Thyroid gland (tissue), 4 donors: ENCODE measurements around the gene BCL2L11. TPM values are rescaled to one million over a fixed set of nuclear protein-coding genes. Genes with fewer than 3 reads are reported as not detected.

Source experiments
- DNase-seq, 2 donors: peaks; one replicate each; pipeline ENCODE4 v3.0.0-alpha.2; 2019
- H3K27ac ChIP-seq, 3 donors: fragments of 200-600 bp; sonication (generic); 1 replicate in 2 of 3; 2 replicates in 1 of 3; pipeline ENCODE4 v1.5.1; 2016 to 2019; ENCODE audit warnings: mild to moderate bottlenecking in 1 of 3, moderate library complexity in 1 of 3
- H3K27me3 ChIP-seq: fragments of 200-600 bp; sonication (generic); one replicate; pipeline ENCODE4 v1.5.1; 2019
- H3K36me3 ChIP-seq, 2 donors: fragments of 200-600 bp; sonication (generic); one replicate each; pipeline ENCODE4 v1.5.1; 2016 to 2019
- H3K4me1 ChIP-seq, 2 donors: fragments of 200-600 bp; sonication (generic); one replicate each; pipeline ENCODE4 v1.5.1; 2017 to 2019
- H3K4me3 ChIP-seq, 3 donors: fragments of 200-600 bp; sonication (generic); replicated peaks in 1 of 3; 1 replicate in 2 of 3; 2 replicates in 1 of 3; pipeline ENCODE4 v1.5.1; 2016; ENCODE audit warnings: mild to moderate bottlenecking in 1 of 3
- H3K9me3 ChIP-seq: fragments of 200-600 bp; sonication (generic); one replicate; pipeline ENCODE4 v1.5.1; 2017
- CTCF ChIP-seq, 6 experiments: fragments of 200-600 bp in 3 of 6; fragments of 450-650 bp in 3 of 6; sonication (generic) in 3 of 6; IDR thresholded peaks; one replicate each; pipeline ENCODE4 v1.5.1; 2016 to 2019; ENCODE audit warnings: antibody characterized with exemption in 6 of 6, mild to moderate bottlenecking in 2 of 6, inconsistent platforms in 1 of 6, moderate library complexity in 1 of 6
- POLR2A ChIP-seq, 2 donors: fragments of 450-650 bp; IDR thresholded peaks; one replicate each; pipeline ENCODE4 v1.6.1; 2017; ENCODE audit warnings: antibody characterized with exemption in 2 of 2, mild to moderate bottlenecking in 2 of 2, moderate library complexity in 1 of 2
- WGBS, 2 donors: methylation state at CpG; one replicate each; pipeline ENCODE4 v1.1.5; 2017; 5-methylcytosine and 5-hydroxymethylcytosine counted together
- intact Hi-C: fragments of 100-400 bp; cut with DNase I; formaldehyde crosslinking; loops from one replicate; pipeline ENCODE4 v1.15.1; 2023
- total RNA-seq, 4 donors: library from RNA; depleted of rRNA; stranded (reverse); fragments of >200 nt; gene quantifications; one replicate each; pipeline ENCODE4 v1.2.3, GENCODE V29; 2016

Gene BCL2L11
- total RNA-seq, 4 donors from 2014 or later = 48.4 to 90.6 (median 62.4) TPM

GRCh38 chr2:111094691-111095090 is 26.0 kb upstream of the BCL2L11 start:
- no peak for DNase-seq
- H3K9me3 ChIP-seq = no peaks in the 10 kb centered on the region
- 88 to 93% methylated on average over 2 of the region's 2 CpGs for WGBS, 2 donors
- intact Hi-C loops = loop anchor here (10.0 kb wide), 1 partner anchor 270 kb away; no protein-coding TSS in a partner anchor
- H3K36me3 ChIP-seq = no peaks in the 10 kb centered on the region
- TF ChIP-seq CTCF (IDR thresholded peaks at IDR 0.05) (no peak), POLR2A (IDR thresholded peaks at IDR 0.05) (no peak)
- no peaks in the 10 kb centered on the region for H3K4me1 ChIP-seq
- H3K27ac ChIP-seq = no peak overlapping the region
- H3K27me3 ChIP-seq = no peaks in the 10 kb centered on the region
- H3K4me3 ChIP-seq = no peak overlapping the region

DNA sequence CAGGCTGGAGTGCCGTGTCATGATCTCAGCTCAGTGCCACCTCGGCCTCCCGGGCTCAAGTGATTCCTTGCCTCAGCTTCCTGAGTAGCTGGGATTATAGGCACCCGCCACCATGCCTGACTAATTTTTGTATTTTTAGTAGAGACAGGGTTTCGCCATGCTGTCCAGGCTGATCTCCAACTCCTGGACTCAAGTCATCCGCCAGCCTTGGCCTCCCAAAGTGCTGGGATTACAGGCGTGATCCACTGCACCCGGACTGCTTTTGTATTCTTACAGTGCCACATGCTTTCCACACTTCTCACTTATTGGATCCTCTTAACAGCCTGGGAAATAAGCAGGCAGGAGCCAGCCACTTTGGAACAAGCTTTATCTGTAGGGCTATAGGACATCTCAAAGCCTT is 25.3 kb upstream of the BCL2L11 start:
- intact Hi-C loops = loop anchor here (10.0 kb wide), 1 partner anchor 271 kb away; no protein-coding TSS in a partner anchor
- WGBS, 2 donors = 36 to 44% methylated on average over 8 of the region's 8 CpGs
- no peaks in the 10 kb centered on the region for H3K9me3 ChIP-seq
- no peaks in the 10 kb centered on the region for H3K36me3 ChIP-seq
- DNase-seq = peak; percentile 81 to 86
- peak overlapping the region in 2 of 3 donors; percentile 21 to 61 for H3K27ac ChIP-seq
- no peaks in the 10 kb centered on the region for H3K27me3 ChIP-seq
- TF ChIP-seq POLR2A (IDR thresholded peaks at IDR 0.05) (no peak), CTCF (IDR thresholded peaks at IDR 0.05) (no peak)
- no peaks in the 10 kb centered on the region for H3K4me1 ChIP-seq
- no peak overlapping the region for H3K4me3 ChIP-seq

DNA sequence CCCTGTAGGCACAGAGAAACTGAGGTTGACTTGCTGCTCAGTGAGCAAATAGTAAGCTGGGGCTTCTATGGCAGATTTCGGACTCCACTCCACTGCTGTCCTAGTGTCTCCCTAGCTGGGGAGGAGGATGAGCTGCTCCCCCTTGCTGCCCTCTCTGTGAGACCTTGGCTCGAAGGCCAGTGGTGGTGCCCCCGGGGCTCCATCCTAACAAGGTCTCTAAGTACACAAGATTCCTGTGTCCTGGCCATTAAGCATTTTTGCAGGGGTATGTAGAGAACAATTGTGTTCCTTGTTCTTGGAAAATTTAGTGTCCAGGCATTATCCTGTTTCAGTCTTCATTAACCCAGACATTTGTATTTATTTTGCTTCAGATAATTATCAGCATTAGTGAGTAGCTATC is 21.3 kb upstream of the BCL2L11 start:
- intact Hi-C loops = loop anchor here (10.0 kb wide), 1 partner anchor 275 kb away; no protein-coding TSS in a partner anchor
- H3K27me3 ChIP-seq = no peaks in the 10 kb centered on the region
- DNase-seq = no peak
- WGBS, 2 donors = 85 to 86% methylated on average over 3 of the region's 3 CpGs
- no peaks in the 10 kb centered on the region for H3K36me3 ChIP-seq
- no peaks in the 10 kb centered on the region for H3K4me1 ChIP-seq
- TF ChIP-seq POLR2A (IDR thresholded peaks at IDR 0.05) = no peak
- TF ChIP-seq CTCF (IDR thresholded peaks at IDR 0.05) = no peak
- no peak overlapping the region for H3K4me3 ChIP-seq
- no peak overlapping the region for H3K27ac ChIP-seq
- no peaks in the 10 kb centered on the region for H3K9me3 ChIP-seq

DNA sequence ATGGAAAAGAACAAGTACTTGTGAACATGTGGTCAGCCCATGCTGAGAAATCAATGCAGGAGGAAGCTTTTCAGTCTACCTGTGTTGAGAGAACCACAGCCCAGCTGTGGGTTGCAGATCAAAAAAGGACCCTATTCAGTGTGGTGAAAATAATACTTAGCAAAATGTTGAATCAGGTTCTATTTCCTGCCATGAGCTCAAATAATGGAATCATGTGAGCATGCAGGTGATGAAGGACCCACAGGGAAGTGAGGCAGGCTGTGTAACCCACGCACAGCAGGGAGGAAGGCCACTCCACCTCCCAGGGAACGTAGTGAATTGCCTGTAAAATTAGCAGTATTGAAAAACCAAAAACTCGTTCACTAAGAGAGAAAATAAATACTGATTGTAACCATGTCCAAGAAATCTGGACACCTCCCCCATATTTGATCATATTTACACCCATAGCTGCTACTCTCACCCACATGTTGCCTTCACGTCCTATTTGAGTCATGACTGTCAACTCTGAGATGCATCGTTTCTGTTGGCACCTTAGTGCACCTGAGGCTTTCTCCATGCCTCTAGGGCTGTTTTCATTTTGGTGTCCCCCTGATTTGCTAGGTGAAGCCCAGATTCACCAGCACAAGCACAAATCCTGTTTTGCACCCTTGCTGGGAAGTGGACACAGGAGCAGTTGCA is 20.5 kb upstream of the BCL2L11 start:
- Histone ChIP-seq H3K27me3 (no peaks in the 10 kb centered on the region), H3K36me3 (no peaks in the 10 kb centered on the region), H3K4me1 (no peaks in the 10 kb centered on the region), H3K9me3 (no peaks in the 10 kb centered on the region), H3K4me3 (no peak overlapping the region), H3K27ac (no peak overlapping the region)
- WGBS, 2 donors = 93 to 98% methylated on average over 5 of the region's 5 CpGs
- intact Hi-C loops = no loop called here
- TF ChIP-seq CTCF (IDR thresholded peaks at IDR 0.05) = no peak
- no peak for TF ChIP-seq POLR2A (IDR thresholded peaks at IDR 0.05)
- no peak for DNase-seq

DNA sequence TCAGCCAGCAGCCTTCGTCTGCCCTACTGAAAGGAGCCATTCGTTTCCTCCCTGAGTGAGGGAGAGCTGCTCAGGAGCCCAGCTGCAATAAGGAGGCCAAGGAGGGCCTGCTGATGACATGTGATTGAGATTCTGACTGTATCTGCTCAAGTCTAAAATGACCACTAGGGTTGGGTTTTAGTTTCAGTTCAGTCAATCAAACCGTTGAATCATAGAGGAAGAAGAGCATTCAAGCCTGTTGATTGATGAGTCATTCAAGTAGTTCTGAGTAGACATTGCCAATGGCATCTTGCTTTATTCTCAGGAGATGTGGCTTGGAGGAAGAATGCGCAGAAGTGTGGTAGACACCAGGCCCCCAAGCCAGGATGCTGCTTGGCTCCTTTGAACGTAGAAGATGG is 19.9 kb upstream of the BCL2L11 start:
- Histone ChIP-seq H3K4me1 (no peaks in the 10 kb centered on the region), H3K36me3 (no peaks in the 10 kb centered on the region), H3K4me3 (no peak overlapping the region), H3K27ac (no peak overlapping the region), H3K9me3 (no peaks in the 10 kb centered on the region), H3K27me3 (no peaks in the 10 kb centered on the region)
- no peak for DNase-seq
- no peak for TF ChIP-seq CTCF (IDR thresholded peaks at IDR 0.05)
- no peak for TF ChIP-seq POLR2A (IDR thresholded peaks at IDR 0.05)
- intact Hi-C loops = no loop called here
- 73 to 89% methylated on average over 5 of the region's 5 CpGs for WGBS, 2 donors
